ENCODE measurements around the gene DLEC1.

GRCh38 chr3:38119821-38120692 is 81.0 kb downstream of the DLEC1 start:
- TF ChIP-seq POLR2A (IDR thresholded peaks at IDR 0.05) = no peak
- TF ChIP-seq CTCF (IDR thresholded peaks at IDR 0.05) = no peak

All from suprapubic skin (tissue), 3 donors.